OCI-LY7 (cell line): Measurements from ENCODE around the gene HDGFL3.

Experiments used
- EZH2phosphoT487 ChIP-seq: fragments of 200-600 bp; sonication (generic); IDR thresholded peaks from 2 replicates; pipeline ENCODE4 v1.6.1; 2018; ENCODE audit warnings: low read depth, borderline replicate concordance, mild to moderate bottlenecking, mixed run types, antibody characterized with exemption, low read length, moderate library complexity, mixed read lengths
- TF ChIP-seq, protein P1 (sequence below): fragments of 200-600 bp; sonication (generic); conservative IDR thresholded peaks from 2 replicates; pipeline ENCODE4 v1.5.1; 2014; ENCODE audit warnings: mild to moderate bottlenecking, antibody characterized with exemption, low read length, moderate library complexity, mixed read lengths

DNA sequence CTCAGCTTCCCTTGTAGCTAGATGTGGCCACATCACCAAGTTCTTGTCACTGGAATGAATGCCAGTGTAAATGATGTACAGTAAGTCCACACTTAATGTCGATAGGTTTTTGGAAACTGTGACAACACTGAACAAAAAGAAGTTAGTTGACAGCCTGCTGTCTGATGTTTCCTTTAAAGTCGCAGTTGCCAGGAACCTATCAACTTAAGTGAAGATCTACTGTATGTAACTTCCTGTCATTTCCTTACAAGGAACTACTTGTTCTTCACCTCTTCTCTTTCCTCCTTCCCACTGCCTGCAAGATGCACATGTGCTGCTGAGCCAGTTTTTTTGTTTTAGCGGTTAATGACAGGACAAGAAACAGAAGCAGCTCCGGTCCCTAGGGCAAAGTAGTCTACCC is 44.6 kb downstream of the HDGFL3 start:
- TF ChIP-seq, protein P1, sequence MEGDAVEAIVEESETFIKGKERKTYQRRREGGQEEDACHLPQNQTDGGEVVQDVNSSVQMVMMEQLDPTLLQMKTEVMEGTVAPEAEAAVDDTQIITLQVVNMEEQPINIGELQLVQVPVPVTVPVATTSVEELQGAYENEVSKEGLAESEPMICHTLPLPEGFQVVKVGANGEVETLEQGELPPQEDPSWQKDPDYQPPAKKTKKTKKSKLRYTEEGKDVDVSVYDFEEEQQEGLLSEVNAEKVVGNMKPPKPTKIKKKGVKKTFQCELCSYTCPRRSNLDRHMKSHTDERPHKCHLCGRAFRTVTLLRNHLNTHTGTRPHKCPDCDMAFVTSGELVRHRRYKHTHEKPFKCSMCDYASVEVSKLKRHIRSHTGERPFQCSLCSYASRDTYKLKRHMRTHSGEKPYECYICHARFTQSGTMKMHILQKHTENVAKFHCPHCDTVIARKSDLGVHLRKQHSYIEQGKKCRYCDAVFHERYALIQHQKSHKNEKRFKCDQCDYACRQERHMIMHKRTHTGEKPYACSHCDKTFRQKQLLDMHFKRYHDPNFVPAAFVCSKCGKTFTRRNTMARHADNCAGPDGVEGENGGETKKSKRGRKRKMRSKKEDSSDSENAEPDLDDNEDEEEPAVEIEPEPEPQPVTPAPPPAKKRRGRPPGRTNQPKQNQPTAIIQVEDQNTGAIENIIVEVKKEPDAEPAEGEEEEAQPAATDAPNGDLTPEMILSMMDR = no peak
- no peak for TF ChIP-seq EZH2phosphoT487
